ENCODE measurements around the gene TTLL9.

The TTLL9 gene

DNA sequence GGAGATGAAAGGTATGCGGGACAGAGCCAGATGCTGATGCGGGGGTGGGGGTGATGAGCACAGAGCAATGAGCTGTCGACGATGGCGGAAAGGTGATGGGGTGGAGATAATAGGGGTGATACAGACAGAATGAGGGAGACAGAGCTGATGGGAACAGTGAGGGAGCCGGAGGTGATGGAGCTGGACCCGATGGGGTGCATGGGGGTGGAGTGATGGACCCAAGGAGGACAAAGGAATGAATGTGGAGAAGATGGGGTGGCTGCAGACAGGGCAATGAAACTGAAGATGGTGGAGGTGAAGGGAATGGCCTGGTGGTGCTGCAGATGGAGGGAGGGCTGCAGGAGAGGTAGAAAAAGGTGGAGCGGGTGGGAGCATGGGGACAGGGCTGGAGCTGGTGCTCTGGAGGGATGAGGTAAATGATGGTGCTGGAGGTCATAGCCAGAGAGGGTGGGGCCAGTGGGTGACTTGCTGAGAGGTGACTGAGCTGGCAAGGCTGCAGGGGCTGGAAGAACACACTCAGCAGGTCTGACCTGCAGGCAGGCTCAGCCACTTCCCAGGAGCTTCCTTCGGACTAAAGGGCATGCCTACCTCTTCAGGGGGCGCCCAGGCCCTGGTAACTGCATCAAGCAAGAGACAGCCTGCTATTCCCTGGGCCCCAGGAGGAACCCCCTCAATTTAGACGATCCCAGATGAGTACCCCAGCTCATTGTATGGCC, 19.0 kb upstream of the TTLL9 start:
- ATAC-seq = no peak
- TF ChIP-seq ZFP30 (CRISPR knock-in tag; IDR thresholded peaks at IDR 0.05) (no peak), SNAI2 (CRISPR knock-in tag; IDR thresholded peaks at IDR 0.05) (no peak), ARNTL (CRISPR knock-in tag; IDR thresholded peaks at IDR 0.05; ENCODE audit: borderline replicate concordance, low read depth) (no peak), ZFP3 (CRISPR knock-in tag; IDR thresholded peaks at IDR 0.05) (no peak), TCF4 (CRISPR knock-in tag; IDR thresholded peaks at IDR 0.05; ENCODE audit: borderline replicate concordance) (no peak), BACH2 (CRISPR knock-in tag; IDR thresholded peaks at IDR 0.05; ENCODE audit: borderline replicate concordance) (no peak), TOX (CRISPR knock-in tag; IDR thresholded peaks at IDR 0.05; ENCODE audit: borderline replicate concordance) (no peak), ESRRG (CRISPR knock-in tag; IDR thresholded peaks at IDR 0.05) (no peak), POU6F1 (CRISPR knock-in tag; IDR thresholded peaks at IDR 0.05; ENCODE audit: borderline replicate concordance, low read depth) (no peak), CSRNP3 (CRISPR knock-in tag; IDR thresholded peaks at IDR 0.05) (no peak), ZNF565 (CRISPR knock-in tag; conservative IDR thresholded peaks at IDR 0.05; ENCODE audit: low read depth) (no peak), GLIS3 (CRISPR knock-in tag; IDR thresholded peaks at IDR 0.05) (no peak), ISL1 (CRISPR knock-in tag; IDR thresholded peaks at IDR 0.05) (no peak), ZNF8 (CRISPR knock-in tag; IDR thresholded peaks at IDR 0.05) (no peak), ZC3H10 (CRISPR knock-in tag; IDR thresholded peaks at IDR 0.05) (no peak), PPARA (CRISPR knock-in tag; IDR thresholded peaks at IDR 0.05; ENCODE audit: borderline replicate concordance) (no peak), CREB5 (CRISPR knock-in tag; IDR thresholded peaks at IDR 0.05; ENCODE audit: low read depth) (no peak), OSR1 (CRISPR knock-in tag; IDR thresholded peaks at IDR 0.05) (no peak), ZNF70 (CRISPR knock-in tag; IDR thresholded peaks at IDR 0.05) (no peak)
- TF ChIP-seq, protein P1, sequence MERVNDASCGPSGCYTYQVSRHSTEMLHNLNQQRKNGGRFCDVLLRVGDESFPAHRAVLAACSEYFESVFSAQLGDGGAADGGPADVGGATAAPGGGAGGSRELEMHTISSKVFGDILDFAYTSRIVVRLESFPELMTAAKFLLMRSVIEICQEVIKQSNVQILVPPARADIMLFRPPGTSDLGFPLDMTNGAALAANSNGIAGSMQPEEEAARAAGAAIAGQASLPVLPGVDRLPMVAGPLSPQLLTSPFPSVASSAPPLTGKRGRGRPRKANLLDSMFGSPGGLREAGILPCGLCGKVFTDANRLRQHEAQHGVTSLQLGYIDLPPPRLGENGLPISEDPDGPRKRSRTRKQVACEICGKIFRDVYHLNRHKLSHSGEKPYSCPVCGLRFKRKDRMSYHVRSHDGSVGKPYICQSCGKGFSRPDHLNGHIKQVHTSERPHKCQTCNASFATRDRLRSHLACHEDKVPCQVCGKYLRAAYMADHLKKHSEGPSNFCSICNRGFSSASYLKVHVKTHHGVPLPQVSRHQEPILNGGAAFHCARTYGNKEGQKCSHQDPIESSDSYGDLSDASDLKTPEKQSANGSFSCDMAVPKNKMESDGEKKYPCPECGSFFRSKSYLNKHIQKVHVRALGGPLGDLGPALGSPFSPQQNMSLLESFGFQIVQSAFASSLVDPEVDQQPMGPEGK (CRISPR knock-in tag; IDR thresholded peaks at IDR 0.05; ENCODE audit: borderline replicate concordance) = no peak

DNA sequence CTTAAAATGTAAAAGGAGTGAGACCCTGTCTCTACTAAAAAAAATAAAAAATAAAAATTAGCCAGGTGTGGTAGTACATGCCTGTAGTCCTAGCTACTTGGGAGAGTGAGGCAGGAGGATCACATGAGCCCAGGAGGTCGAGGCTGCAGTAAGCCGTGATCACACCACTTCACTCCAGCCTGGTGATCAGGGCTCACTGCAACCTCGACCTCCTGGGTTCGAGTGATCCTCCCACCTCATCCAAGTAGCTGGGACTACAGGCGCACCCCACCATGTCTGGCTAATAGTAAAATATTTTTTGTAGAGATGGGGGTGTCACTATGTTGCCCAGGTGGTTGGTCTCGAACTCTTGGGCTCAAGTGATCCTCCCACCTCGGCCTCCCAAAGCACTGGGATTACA, 17.0 kb upstream of the TTLL9 start:
- ATAC-seq = no peak
- TF ChIP-seq ZFP30 (CRISPR knock-in tag; IDR thresholded peaks at IDR 0.05) (no peak), SNAI2 (CRISPR knock-in tag; IDR thresholded peaks at IDR 0.05) (no peak), ZFP3 (CRISPR knock-in tag; IDR thresholded peaks at IDR 0.05) (no peak), OSR1 (CRISPR knock-in tag; IDR thresholded peaks at IDR 0.05) (no peak), RARB (CRISPR knock-in tag; IDR thresholded peaks at IDR 0.05) (no peak), ARNTL (CRISPR knock-in tag; IDR thresholded peaks at IDR 0.05; ENCODE audit: borderline replicate concordance, low read depth) (no peak), GLIS3 (CRISPR knock-in tag; IDR thresholded peaks at IDR 0.05) (no peak), CSRNP3 (CRISPR knock-in tag; IDR thresholded peaks at IDR 0.05) (no peak), ZC3H10 (CRISPR knock-in tag; IDR thresholded peaks at IDR 0.05) (no peak), TOX (CRISPR knock-in tag; IDR thresholded peaks at IDR 0.05; ENCODE audit: borderline replicate concordance) (no peak), ZNF70 (CRISPR knock-in tag; IDR thresholded peaks at IDR 0.05) (no peak), ISL1 (CRISPR knock-in tag; IDR thresholded peaks at IDR 0.05) (no peak), CREB5 (CRISPR knock-in tag; IDR thresholded peaks at IDR 0.05; ENCODE audit: low read depth) (no peak), POU6F1 (CRISPR knock-in tag; IDR thresholded peaks at IDR 0.05; ENCODE audit: borderline replicate concordance, low read depth) (no peak)
- TF ChIP-seq, protein P1 (CRISPR knock-in tag; IDR thresholded peaks at IDR 0.05; ENCODE audit: borderline replicate concordance) = no peak
